ENCODE data around the gene PLA2G12A. TPM values are rescaled to one million over a fixed set of nuclear protein-coding genes. Genes with fewer than 3 reads are reported as not detected.
A peak's percentile ranks its signal among the peaks of the same experiment; 100 is the strongest.

The PLA2G12A gene
- polyA plus RNA-seq (ENCODE audit: insufficient read length in 4 of 4), result 10 to 100 TPM; 22.4 to 36.0 (median 29.9) TPM

DNA sequence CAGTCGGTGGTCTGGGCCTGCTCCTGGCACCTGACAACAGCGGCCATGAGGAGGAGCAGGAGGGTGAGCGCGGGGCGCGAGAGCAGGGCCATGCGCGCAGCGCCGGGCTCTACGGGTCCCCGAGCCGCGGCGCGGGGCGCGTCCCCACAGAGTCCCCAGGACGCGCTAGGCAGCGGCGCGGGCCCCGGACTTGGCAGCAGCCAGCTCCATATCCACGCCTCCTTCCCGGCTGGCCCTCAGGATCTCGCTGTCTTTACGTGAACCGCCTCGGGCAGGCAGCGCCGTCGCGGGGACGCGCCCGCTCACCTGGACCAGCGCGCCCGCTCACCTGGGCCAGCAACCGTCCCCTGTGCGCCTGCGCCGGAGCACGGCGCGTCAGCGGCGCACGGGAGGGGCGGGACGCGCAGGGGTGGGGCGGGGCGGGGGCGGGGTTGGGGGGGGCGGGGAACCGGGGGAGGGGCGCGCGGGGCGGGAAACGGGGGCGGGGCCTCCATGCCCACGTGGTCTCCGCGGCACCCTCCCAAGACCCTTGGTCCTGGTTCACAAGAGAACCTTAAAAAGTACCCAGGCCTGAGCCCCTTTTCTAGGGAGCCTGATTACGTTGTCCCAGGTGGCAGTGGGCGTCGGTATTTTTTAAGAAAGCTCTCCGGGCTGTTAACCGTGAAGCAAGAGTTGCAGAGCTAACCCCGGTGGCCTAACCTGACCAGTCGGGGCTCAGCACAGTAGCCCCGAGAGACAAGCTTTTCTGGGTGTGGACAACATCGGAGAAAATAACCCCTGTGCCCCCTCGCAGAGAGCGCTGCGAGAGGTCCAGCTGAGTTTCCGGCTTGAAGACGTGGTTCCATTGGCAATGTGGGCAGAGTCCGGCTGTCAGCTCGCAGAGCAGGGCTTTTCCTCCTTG is at the start of gene PLA2G12A:
Gene PLA2G12A, minus strand, starts transcription at position 353 of the 901 bp plus-strand sequence. Its CDS starts 261 bp downstream, at position 92.
- peak; percentile 57 to 74 (median 66) for DNase-seq (ENCODE audit: low read depth in 4 of 4, low spot score in 2 of 4)

DNA sequence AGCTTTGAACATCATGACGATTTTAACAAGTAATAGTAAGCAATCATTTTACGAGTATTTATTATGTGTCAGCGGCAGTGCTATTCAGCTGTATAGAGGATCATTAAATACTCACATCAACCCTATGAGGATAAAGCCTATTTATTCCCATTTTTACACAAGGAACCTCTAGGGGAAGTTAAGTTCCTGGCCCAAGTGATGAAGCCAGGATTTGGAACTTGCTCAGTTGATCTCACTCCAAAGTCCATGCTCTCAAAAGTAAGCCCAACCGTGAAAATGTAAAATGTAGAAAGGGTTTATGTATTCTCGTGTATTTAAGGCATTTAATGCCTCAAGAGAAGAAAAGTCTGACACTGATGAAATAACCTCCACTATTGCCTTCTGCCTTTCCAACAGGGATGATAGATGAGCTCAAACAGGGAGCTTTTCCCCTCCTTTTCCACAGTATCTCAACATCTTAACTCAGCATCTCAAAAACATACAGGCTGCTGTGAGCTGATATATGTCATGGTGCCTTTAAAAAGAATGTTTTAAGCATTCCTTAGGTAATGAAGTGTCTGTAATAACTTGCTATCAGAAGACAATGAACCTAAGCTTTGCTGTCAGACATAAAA is 35.0 kb upstream of the PLA2G12A start:
- no peak for DNase-seq (ENCODE audit: low read depth in 4 of 4, low spot score in 2 of 4)

DNA sequence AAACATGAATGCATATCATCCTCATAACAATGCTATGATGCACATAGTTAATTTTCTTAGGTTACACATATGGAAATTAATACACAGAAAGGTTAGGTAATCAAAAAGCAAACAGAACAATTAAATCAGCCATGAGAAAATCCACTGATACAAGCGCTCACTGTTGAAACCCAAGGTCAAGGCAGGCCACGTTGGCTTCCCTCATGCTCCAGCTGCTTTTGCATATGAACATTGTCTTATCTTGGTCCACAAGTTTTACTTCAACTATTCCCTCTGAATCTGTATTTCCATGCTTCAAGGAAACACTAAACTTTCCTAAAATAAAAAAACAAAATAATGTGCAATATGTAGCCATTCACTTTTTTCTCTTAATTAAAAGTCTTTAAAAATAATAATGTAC is 34.5 kb upstream of the PLA2G12A start:
- no peak for DNase-seq (ENCODE audit: low read depth in 4 of 4, low spot score in 2 of 4)

DNA sequence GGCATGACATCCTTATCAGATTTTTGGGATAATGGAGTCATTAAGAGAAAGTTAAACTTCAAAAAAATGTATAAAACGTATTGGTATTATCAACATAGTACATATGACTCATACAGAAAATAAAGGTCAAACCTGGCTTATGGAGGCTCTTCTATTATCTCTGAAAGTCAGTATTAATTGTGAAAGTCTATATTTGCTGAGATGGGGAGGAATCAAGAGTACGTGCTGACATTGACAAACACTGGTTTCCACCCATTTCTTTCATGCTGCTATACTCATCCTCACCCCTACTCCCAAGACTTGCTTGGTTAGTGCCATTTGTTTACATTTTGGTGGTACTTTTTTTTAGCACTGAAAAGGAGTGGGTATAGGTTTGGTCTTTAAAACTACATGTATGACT is 30.8 kb upstream of the PLA2G12A start:
- no peak for DNase-seq (ENCODE audit: low read depth in 4 of 4, low spot score in 2 of 4)

DNA sequence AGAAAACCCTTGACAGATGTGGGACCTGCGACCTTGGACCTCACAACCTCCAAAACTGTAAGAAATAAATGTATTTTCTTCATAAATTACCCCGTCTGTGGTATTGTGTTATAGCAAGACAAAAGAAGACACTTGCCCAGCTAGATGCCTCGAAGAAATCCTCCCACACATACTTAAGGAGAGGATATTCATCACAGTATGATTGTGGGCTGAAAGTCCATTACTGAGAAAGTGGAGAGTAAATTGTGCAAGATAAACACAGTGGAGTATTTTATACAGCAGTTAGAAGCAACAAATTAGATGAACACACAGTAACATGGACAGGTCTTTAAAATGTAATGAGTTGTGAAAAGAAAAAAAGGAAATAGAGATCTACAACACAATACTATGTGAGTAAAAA is 25.8 kb upstream of the PLA2G12A start:
- DNase-seq (ENCODE audit: low read depth in 4 of 4, low spot score in 2 of 4), result no peak

DNA sequence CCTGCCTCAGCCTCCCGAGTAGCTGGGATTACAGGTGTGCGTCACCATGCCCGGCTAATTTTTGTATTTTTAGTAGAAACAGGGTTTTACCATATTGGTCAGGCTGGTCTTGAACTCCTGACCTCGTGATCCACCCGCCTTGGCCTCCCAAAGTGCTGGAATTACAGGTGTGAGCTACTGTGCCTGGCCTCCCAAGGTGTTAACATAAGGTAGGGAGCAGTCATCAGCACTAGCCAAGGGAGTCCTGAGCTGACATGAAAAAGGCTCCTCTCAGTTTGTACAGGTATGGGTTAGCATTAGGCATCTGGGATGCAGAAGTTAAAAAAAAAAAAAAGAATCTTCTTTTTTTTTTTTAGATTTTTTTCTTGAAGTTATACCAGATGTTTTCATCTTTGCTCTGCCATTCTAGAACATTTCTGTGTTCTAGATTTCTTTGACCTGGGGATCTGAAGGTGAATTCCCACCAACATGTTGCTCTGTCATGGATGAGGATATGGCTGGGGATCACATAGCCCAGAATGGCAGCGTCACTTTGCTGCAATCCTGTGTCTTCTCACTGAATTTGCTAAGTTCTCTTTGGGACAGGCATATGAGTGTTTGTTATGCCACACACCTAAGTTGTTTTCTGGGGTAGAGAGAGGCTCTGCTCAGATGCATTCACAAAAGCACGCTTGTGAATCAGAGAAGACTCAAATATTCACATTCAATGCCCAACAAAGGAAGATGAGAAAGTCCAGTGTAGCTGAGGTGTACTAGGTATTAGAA is 24.4 kb upstream of the PLA2G12A start:
- DNase-seq (ENCODE audit: low read depth in 4 of 4, low spot score in 2 of 4), result no peak

DNA sequence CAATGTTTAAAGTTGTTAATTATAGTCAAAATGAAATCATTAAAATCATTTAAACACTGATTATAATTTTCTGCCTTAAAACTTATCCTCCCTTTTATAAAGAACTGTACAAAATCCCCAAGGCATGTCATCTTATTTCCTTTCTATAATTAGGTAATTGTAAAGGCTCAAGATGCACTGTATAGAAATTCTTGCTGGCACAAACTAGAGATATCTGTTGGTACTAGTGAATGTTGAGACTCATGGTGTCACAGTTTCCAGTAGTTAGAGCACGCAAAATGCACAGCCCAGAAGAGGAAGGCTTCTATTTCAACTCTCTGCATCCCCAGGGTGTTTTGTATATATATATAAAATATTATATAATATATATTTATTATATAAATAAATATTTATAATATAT is 22.7 kb upstream of the PLA2G12A start:
- DNase-seq (ENCODE audit: low read depth in 4 of 4, low spot score in 2 of 4), result no peak

DNA sequence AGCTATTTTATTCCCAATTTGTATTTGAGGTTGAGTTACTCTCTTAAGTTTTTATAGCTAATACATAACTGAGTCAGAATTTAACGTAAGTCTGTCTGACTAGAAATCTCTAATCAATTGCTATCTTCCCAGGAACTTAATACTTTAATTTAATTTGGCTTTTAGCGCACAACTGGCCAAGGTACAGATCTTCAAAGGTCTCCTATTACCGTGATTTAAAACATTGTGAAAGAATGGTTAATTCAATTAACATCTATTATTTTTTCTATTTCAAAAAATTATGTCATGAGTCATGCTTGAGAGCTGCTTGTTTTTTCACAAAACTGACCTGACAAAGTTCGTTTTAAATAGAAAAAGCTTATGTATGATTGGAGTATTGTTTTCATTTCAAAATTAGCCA is 22.0 kb upstream of the PLA2G12A start:
- no peak for DNase-seq (ENCODE audit: low read depth in 4 of 4, low spot score in 2 of 4)

DNA sequence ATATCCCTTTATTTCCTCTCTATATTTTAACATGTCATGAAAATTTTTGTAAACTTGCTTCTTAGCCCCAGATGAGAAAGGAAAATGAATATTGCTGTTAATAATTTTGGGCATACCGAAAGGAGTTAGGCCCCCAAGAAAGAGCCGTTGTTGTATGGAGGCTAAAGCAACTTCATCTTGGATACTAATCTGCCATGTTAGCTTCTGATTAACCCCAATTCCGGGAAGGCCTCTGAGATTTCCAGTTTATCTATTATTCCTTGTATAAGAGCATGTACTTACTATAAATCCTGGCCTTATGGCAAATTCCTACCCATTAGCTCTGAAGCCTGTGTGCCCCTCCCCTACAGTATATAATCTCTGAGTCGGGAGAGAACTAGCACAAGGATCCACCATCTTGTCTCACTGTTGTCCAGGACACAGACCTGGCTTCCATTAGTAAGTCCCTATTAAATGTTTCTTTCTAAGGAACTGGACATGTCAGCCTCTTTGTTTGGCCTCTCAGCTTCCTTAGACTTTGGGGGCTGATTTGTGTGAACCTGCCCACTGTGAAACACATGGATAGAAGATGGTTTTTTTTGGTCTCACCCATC is 20.9 kb upstream of the PLA2G12A start:
- DNase-seq (ENCODE audit: low read depth in 4 of 4, low spot score in 2 of 4), result no peak

DNA sequence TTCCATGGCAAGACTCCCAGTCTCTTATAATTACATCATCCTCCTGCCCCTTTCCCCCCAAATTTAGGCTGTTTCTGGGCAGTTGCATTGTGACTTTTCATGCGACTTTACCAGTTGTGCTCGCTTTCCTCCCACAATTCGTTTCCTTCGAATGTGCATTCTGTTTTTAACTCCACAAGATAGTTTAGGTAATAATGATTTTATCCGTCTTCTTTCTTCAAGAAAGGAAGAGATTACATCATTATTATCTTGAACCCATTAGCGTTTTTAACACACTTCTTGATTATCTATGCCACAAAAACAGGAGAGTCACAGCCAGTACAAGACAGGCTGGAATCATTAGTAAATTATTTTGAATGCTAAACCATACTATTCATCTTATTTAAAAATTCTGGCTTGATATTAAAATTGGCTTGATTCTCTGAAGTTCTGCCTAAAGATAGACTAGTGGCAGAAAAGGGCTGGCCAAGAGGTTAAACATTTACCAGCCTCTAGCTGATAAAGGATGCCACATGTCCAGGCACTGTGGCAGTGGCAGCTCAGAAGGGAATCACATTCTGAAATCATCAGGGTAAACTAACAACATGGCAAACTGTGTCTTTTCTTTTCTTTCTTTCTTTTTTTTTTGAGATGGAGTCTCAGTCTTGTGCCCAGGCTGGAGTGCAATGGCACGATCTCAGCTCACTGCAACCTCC is 19.7 kb upstream of the PLA2G12A start:
- no peak for DNase-seq (ENCODE audit: low read depth in 4 of 4, low spot score in 2 of 4)

DNA sequence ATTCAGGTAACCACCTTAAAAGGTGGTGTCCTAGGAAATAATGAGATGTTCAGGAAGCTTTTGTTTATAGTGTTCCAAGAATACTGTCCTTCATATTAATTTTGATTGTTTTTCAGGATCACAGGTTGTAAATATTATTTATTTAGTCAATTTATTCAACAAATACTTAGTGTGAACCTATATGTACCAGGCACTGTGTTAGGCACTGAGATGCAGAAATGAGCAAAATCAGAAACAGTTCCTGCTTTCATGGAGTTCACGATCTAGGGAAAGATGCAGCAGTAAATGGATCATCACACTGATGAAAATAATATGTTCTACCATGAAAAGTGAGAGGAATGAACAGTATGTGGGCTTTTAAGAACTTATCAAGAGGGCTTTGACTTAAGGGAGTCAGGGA is 18.2 kb upstream of the PLA2G12A start:
- no peak for DNase-seq (ENCODE audit: low read depth in 4 of 4, low spot score in 2 of 4)

DNA sequence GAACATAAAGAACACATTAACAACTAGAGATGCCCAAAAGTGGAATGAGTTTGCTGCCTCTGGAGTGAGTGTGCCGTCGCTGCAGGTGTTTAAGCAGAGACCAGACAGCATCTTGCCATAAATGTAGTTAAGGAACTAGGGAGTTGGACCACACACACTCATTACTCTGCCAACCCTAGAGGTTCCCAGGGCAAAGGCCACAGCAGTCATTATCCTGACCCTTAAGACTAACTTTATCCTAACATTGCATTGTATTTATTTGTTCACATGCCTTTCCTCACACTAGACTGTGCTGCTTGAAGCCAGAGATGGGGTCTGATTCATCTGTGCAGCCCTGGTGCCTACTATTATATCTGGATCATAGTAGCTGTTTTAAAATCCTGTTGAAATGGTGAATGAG is 16.9 kb upstream of the PLA2G12A start:
- no peak for DNase-seq (ENCODE audit: low read depth in 4 of 4, low spot score in 2 of 4)

DNA sequence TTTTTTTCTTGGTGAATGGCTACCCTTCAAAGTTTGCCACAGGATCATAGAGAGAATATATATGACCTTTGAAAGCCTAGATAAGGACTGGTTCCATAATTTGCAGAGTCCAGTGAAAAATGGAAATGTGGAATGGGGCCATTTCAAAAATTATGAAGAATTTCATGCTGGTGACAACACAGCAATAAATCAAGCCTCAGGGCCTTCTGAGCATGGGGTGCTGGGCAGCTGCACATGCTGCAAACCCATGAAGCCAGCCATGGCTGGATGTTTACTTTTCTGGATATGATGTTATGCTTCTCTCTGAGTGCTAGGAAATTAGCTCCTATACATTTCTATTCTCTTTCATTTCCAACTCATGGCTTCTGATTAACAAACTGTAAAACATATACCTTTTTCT is 16.0 kb upstream of the PLA2G12A start:
- no peak for DNase-seq (ENCODE audit: low read depth in 4 of 4, low spot score in 2 of 4)

DNA sequence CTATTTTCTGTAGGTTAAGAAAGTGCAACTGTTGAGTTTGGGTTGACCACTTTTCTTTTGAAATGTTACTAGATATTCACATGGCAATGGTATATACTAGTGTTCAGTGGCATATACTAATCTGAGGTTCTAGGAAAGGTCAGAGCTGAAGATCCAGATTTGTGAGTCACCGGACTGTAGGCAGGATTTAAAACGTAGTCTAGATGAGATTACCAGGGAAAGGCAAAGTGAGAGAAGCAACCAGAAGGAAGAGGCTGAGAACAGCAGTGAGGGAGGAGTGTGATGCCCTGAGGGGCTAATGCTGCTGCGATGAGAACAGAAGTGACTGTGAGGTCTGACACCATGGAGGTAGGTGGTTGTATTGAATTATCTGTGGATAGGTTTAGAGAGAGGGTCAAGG is 9.7 kb upstream of the PLA2G12A start:
- no peak for DNase-seq (ENCODE audit: low read depth in 4 of 4, low spot score in 2 of 4)

DNA sequence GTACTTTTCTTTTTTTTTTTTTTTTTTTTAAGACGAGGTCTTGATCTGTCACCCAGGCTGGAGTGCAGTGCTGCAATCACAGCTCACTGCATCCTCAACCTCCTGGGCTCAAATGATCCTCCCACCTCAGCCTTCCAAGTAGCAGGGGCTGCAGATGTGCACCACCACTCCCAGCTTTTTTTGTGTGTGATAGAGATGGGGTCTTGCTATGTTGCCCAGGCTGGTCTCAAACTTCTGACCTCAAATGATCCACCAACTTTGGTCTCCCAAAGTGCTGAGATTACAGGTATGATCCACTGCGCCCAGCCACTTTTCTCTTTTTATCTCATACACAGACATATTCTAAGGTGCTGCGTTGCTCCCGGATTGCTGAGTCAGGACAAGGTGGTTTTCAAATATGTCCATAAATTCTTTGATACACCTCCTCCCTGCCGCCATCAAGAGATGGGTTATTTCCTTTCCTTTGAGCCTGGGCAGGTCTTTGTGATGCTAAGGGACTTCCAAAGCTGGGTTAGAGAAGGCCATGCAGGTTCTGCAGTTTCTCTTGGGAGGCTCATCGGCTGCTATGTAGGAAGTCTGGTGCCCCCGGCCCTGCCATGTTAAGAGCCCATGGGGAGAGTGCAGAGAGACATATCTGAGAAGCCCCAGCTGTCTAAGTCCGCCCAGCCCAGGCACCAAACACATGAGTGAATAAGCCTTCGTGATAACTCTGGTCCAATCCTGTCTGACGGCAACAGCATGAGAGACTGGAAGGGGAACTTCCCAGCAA is 8.4 kb upstream of the PLA2G12A start:
- no peak for DNase-seq (ENCODE audit: low read depth in 4 of 4, low spot score in 2 of 4)

DNA sequence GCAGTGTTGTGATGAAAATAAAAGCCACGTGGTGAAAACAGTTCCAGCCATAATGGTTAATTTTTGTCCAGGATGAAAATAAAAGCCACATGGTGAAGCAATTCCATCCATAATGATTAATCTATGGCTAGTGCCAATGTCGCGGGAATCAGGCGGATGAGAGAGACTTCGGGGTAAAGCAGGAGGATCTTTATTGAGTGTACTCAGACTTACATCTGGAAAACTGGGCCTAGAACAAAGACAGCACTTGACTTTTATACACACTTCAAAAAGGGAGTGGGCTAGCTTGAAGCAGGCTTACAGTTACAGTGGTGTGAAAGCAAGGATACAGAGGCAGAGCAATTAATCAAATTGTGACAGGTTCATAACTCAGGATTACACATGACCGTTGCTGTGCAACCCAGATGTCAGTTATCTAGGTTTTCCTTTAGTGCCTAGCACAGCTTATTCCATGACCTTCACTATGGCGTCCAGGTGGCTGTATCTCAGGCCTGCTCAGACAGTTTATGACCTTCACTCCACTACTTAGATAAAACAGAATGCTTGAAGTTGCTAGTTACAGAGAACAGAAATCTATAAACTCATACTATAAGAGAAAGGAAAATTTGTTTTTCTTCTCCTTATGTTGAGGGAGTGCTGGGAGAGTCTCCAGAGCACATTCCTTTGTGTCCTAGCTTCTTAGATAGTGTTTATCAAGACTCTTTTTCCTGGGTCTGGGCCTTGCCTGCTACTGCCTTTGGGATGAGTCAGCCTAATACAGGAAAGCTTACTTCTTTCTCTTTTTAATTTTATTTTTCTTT is 5.9 kb upstream of the PLA2G12A start:
- DNase-seq (ENCODE audit: low read depth in 4 of 4, low spot score in 2 of 4), result no peak

DNA sequence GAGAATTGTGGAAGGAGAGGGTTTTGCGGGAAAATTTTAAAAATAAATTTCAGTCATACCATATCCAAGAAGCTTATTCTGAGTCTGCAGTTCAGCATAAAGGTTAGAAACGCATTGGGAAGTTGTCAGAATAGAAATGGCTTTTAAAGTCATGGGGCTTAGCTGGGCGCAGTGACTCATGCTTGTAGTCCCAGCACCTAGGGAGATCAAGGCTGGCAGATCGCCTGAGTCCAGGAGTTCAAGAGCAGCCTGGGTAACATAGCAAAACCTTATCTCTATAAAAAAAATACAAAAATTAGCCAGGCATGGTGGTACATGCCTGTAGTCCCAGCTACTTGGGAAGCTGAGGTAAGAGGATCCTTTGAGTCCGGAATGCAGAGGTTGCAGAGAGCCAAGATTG is 3.9 kb upstream of the PLA2G12A start:
- no peak for DNase-seq (ENCODE audit: low read depth in 4 of 4, low spot score in 2 of 4)

DNA sequence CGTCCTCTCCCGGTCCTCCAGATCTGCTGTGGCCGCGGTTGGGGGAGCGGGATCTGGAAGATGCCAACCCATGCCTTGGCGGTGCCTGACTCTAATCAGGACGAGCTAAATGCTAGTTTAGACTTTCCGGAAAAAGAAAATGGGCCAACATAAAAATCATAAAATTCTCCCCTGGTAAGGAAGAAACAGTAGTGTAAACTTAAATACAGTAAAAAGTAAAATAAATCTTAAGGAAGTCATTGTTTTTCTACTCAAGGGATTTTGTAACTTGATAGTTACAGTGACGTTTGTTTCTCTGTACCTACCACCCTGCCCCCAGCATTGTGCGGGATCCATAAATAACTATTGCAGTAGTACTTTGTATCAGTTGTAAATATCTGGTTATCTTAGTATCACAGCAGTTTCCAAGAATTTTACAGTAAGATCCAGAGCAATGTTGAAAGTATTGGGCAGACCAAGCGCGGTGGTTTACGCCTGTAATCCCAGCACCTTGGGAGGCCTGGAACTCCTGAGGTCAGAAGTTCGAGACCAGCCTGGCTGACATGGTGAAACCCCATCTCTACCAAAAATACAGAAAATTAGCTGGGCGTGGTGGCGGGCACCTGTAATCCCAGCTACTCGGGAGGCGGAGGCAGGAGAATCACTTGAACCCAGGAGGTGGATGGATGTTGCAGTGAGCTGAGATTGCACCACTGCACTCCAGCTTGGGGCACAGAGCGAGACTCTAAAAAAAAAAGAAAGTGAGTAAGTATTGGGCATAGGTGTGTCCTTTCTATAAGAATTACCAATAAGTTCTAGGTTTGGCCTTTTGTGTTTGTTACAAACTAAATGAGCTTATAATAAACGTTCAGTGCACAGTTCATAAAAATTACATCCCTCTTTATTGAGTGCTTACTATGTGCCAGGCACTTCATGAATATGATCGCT is 1.0 kb upstream of the PLA2G12A start:
- no peak for DNase-seq (ENCODE audit: low read depth in 4 of 4, low spot score in 2 of 4)
